CD4-positive, alpha-beta T cell treated with Interleukin-21 for 1 hour (primary cell): ENCODE data around the gene IL10RB.
"Not testable (repeated sequence)": the region's sequence is repeated elsewhere in the genome, so short reads cannot be mapped to it uniquely, and the experiment has no call there.

Source experiments
- DNase-seq: peaks from one replicate; pipeline ENCODE4 v3.0.0-alpha.2; 2020

IL10RB gene

DNA sequence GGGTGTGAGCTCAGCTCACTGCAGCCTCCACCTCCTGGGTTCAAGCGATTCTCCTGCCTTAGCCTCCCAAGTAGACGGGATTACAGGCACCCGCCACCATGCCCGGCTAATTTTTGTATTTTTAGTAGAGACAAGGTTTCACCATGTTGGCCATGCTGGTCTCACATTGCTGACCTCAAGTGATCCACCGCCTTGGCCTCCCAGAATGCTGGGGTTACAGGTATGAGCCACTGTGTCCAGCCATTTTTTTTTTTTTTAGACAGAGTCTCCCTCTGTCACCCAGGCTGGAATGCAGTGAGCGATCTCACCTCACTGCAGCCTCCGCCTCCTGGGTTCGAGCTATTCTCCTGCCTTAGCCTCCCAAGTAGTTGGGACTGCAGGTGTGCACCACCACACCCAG, 23.3 kb upstream of the IL10RB start:
- not testable (repeated sequence) for DNase-seq

DNA sequence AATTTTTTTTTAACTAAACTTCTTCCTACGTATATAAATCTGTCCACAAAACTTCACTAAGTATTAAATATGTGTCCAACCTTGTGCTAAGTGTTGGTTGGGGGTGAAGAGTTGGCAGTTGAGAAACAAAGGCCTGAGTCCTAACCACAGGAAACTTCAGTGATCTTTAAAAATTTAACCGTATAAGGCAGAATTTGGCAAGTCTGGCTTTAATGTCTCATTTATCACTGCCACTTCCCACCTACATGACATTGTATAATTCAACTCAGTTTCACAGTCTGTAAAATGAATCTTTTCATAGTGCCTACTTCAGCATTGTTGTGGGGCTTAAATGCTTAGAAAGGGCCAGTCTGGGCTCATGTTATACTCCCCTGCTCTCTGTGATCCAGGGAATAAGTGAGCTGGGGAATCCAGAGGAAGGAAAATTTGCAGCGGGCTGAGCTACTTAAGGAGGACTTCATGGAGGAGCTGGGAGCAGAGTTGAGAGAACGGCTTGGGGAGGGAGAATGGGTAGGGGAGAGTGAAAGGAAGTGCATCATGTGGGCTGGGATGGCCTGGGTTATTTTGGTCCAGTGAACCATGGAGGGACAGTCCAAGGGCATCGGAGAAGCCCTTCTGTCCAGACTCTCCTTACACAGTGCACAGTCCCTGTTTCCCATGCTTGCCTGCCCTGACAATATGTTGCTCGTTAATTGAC, 21.9 kb upstream of the IL10RB start:
- DNase-seq: no peak

DNA sequence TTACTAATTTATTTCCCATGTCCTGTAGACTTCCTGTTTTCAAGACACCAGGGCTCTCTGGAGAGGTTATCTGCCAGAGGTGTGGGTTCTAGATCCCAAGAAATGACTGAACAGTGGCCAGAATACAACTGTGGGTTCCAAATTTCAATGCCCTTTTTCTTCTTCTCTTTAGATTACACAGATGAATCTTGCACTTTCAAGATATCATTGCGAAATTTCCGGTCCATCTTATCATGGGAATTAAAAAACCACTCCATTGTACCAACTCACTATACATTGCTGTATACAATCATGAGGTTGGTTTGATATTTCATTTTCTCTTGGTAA, 21.4 kb upstream of the IL10RB start:
- DNase-seq: no peak

DNA sequence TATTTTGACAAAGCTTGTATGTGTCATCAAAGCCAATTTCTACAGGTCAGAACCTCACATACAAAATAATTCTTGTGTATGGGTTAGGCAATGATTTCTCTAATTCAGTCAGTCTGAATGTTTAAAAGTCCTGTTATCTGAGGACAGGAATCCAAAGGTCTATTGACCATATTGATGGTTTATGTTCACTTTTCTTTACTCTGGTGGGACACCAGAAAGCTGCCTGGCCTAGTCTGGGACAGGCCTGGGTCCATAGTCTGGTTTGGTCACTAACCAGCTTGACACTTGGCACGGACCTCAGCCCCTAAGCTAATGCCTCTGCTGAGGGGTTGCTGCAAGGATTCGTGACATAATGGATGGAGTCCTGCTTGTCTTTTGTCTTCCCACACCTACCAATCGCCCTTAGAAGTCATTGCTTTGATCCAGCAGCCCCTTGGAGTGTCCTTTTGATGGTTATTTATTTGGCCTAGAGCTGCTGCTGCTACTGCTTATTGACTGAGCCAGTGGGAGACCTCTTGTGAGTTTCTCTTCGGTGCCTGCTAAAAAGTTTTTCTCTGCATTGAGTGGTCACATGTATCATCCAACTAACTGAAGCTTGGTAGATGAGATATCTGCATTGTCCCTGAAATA, 20.8 kb upstream of the IL10RB start:
- DNase-seq: no peak

DNA sequence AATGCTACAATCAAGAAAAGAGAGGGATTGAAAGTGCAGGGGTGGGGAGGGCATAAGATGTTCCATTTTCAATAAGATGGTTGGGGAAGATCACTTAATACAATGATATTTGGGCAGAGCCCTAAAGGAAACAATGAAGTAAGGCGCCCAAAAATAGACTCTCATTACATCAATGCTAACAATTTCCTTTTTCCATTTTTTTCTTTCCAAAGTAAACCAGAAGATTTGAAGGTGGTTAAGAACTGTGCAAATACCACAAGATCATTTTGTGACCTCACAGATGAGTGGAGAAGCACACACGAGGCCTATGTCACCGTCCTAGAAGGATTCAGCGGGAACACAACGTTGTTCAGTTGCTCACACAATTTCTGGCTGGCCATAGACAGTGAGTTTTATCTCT, 19.7 kb upstream of the IL10RB start:
- no peak for DNase-seq

DNA sequence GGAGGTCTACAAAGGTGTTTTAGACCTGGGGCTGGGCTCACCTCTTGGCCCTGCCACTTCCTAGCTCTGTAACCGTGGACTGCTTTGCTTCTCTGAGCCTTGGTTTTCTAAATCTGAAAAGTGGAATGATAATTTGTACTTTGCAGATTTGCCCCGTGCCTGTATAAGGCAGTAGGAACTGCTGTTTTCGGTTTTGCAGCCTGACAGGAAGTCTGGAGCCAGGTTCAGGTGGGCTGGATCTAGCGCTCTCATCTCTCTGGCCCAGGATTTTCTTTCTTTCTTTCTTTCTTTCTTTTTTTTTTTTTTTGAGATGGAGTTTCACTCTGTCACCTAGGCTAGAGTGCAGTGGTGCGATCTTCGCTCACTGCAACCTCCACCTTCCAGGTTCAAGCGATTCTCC, 19.2 kb upstream of the IL10RB start:
- no peak for DNase-seq

DNA sequence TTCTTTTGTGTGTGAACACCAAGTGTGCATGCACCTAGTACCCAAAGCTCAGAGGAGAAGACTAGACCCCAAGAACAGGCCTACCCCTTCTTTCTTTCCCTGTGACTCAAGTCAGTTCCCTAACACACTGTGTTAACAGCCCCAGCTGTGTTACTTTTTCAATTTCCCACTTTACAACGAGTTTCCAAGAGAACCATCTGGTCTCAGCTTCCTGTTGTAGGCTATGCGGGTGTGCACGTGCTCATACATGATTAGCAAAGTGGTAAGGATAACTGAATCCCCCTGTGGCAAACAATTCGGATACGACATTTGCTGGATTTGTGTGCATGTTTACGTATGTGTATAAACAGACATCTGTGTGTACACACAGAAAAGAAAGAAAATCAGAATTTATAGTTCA, 18.6 kb upstream of the IL10RB start:
- no peak for DNase-seq

DNA sequence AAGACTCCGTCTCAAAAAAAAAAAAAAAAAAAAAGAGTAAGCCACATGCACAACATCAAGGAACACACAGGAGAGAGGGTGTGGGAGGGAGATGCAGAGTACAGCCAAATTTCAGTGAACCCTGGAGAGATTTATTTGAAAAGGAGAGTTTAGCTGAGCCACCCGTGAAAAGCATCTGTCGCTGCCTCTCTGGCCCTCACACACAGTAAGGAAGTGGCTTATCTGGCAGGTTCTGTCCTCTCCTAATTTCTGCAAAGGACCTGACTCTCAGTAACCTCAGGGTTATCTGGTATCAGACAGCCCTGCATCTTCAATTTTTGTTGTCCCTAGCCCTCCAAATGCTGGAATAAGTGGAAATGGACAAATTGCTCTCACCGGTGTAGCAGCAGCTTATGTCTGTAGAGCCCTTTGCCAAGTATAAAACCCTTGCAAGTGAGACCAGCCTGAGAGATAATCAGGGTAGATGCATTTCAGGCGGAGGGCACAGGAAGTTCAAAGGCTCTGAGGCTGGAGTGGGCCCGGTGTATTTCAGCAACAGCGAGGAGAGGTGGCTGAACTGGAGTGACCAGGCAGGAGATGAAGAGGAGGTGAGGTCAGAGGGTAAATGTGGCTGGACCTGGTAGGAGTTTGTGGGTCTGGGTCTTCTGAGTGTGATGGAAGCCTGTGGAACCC, 16.7 kb upstream of the IL10RB start:
- DNase-seq: no peak

DNA sequence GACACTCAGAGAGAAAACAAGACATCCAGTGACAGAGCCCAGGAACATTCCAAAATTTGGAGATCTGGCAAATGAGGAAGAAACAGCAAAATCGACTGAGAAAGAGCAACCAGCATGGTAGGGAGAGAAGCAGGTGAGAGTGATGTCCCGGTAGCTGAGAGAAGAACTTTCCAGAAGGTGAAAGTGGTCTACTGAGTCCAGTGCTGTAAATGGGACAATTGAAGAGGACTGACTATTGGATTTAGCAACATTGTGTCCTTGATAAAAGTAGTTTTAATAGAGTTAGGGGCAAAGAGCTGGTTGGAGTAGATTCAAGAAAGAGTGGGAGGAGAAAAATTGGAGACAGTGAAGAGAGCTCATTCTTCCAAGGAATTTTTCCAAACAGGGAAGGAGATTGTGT, 15.0 kb upstream of the IL10RB start:
- DNase-seq: no peak

DNA sequence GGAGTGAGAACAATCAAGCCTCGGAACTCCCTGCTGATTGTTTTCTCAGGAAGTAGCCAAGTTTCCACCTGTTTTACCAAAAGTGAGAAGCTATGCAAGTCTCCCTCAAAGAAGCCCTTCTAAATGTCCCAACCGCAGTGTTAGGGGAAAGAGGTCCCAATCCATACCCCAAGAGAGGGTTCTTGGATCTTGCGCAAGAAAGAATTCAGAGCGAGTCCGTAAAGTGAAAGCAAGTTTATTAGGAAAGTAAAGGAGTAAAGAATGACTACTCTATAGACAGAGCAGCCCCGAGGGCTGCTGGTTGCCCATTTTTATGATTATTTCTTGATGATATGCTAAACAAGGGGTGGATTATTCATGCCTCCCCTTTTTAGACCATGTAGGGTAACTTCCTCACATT, 12.8 kb upstream of the IL10RB start:
- DNase-seq: not testable (repeated sequence)

DNA sequence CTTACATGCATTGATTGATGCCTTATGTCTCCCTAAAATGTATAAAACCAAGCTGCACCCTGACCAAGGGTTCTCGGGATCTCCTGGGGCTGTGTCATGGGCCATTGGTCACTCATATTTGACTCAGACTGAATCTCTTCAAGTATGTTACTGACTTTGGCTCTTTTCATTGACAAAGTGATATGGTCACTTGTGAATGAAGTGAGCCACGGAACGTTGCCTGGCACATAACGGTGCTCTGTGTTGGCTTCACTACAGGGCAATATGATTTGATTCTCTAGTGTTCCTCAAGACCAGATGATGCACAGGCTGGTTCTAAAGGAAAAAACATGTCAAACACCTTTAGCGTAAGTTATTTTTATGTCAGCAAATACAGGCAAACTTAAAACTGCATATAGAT, 11.4 kb upstream of the IL10RB start:
- DNase-seq: no peak

DNA sequence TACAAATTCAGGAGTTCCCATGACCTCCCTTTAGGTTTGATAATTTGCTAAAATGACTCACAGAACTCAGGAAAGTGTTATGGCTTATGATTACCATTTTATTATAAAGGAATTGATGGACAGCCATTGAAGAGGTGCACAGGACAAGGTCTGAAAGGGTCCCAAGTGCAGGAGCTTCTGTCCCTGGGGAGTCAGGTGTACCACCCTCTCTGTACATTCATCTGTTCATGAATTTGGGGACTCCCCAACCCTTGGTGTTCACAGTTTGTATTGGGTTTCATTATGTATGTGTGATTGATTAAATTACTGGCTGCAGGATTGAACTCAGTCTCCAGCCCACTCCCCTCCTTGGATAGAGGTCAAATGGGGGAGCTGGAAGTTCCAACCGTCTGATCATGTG, 10.8 kb upstream of the IL10RB start:
- no peak for DNase-seq

DNA sequence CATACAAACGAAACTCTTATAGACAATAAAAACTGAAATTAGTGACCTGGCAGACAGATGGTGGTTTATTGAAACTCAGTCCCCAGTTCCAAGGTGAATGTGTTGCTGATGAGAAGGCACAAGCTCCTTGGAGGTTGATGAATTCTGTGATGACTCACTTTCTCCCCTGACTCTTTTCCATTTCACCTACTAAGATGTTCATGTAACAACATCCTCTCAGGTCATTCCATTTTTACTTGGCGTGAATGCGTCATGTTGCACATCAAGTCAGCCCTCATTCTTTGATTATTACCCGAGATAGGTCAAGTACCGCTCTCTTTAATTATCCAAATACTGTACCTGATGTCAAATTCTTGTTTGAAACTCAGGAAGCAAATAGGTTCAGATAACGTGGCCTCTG, 10.1 kb upstream of the IL10RB start:
- DNase-seq: no peak

DNA sequence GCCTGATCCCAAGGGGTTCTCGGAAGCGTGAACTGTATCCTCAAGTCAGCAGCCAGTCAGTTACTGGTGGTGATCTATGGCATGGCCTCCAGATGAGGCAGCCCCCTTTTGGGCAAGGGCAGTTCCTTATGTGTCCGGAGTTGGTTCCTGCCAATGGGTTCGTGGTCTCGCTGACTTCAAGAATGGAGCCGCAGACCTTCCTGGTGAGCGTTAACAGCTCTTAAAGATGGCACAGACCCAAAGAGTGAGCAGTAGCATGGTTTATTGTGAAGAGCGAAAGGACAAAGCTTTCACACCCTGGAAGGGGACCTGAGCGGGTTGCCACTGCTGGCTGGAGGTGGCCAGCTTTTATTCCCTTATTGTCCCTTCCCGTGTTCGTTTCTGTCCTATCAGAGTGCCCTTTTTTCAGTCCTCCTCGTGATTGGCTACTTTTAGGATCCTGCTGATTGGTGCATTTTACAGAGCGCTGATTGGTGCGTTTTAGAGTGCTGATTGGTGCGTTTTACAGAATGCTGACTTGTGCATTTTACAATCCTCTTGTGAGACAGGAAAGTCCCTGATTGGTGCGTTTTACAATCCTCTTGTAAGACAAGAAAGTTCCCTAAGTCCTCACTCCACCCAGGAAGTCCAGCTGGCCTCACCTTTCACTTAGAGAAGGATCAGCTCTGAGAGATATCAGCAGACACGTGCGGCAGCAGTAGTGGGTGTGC, 8.9 kb upstream of the IL10RB start:
- DNase-seq: no peak

DNA sequence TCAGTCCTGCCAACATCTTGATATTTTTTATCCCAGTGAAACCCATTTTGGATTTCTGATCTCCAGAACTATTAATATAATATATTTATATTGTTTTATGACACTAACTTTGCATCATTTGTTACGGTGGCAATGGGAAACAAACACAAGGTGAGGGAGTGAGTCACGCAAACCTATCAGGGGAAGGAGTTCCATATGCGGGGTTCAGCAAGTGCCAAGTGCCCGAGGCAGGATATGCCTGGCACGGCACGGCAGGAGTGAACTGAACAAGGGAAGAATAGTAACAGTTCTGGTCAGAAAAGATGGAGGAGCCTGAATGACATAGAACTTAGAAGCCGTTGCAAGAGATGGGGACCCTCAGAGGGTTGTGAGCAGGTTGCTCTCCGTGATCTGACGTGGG, 7.7 kb upstream of the IL10RB start:
- no peak for DNase-seq

DNA sequence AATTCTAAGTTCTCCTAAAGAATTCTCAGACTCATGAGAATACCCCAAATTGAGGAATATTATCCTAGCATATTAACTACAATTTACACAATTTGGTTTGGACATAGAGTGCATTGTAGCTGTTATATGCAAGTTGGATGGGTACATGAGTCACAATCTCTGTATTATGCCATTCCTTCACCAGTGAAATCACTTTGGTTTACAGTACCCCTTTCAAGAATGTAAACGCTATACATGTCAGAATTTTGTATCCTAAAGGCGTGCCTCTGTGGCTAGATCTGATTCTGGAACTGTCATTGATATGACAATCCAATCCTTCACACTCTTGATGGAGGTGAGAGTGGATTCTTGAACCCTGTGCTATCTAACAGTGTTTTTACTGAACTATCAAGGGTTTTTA, 6.7 kb upstream of the IL10RB start:
- DNase-seq: no peak

DNA sequence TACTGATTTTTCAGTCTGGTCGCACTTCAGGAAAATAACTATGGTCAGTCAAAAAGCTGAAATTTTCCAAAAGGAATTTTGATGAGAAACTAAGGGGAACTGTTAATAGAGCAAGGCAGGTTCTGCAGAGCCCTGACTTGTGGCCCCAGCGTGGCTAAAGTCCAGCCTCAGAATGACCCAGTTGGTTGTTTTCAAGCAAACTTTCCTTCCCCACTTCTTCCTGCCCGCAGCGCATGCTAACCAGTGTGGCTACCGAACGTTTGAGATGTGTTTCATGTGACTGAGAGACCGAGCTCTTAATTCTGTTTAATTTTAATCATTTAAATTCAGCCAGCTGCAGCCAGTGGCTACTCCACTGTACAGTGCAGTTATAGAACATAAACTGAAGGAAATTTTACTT, 6.2 kb upstream of the IL10RB start:
- no peak for DNase-seq

DNA sequence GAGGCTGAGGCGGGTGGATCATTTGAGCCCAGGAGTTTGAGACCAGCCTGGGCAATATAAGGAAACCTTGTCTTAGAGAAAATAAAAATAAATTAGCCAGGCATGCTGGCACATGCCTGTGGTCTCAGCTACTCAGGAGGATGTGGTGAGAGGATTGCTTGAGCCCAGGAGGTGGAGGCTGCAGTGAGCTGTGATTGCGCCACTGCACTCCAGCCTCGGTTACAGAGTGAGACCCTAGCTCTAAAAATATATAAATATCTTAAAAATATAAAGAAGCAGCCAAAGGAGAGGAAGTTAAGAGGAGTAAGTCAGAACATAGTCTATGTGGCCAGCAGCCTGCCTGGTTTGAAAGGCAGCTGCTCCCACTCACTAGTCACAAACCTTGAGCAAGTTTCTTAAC, 4.5 kb upstream of the IL10RB start:
- peak; percentile 35 for DNase-seq

DNA sequence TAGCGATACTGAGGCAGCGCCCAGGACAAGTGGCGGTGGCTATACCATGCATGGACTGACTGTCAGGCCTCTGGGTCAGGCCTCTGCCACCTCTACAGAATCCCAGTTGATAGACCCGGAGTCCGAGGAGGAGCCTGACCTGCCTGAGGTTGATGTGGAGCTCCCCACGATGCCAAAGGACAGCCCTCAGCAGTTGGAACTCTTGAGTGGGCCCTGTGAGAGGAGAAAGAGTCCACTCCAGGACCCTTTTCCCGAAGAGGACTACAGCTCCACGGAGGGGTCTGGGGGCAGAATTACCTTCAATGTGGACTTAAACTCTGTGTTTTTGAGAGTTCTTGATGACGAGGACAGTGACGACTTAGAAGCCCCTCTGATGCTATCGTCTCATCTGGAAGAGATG, 3.2 kb upstream of the IL10RB start:
- no peak for DNase-seq

DNA sequence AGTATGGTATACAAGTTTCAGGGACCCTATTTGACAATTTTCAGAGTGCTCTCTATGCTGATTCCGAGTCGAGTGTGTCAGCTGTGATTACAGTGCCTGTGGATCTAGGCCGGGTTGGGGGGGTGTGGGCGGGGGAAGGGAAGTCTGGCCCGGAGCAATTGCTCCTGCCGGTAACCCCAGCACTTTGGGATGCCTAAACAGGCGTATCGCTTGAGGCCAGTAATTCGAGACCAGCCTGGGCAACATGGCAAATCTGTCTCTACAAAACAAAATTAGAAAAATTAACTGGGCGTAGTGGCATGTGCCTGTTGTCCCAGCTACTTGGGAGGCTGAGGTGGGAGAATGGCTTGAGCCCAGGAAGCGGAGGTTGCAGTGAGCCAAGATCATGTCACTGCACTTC, 1.6 kb upstream of the IL10RB start:
- DNase-seq: no peak

DNA sequence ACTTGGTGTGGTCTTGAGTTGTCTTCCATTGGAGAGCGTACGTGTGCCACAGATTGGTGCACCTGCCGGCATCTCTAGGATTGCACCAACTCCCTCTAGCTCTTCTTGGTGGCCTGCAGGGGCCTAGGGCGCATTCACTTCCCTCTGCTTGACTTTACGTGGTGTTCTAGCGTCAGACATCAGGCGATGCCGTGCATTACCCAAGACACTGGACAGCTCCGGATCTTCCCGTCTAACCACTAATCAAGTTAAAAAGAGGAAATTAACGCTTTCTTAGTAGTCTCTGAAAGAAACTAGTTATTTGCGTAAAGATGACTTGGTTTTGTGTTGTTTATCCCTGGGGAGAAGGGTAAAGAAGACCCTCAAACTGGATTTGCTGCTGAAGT, 510 bp upstream of the IL10RB start:
- DNase-seq: peak; percentile 53

DNA sequence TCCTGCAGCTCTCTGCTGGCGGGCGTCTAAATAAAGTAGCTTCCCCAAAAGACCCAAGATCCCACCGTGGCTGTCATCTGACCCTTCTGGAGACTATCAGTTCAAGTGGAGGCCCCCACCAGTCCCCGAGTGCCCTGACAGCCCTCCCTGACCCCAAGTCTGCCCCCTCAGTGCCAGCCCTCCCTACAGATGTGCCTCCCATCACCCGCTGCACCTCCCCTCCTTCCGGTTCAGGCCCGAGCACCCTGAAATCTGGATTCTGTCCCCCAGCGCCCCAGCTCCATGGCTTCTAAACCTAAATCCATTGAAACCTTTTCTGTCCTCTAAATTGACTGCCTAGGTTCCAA, 595 bp downstream of the IL10RB start:
- peak; percentile 47 for DNase-seq

DNA sequence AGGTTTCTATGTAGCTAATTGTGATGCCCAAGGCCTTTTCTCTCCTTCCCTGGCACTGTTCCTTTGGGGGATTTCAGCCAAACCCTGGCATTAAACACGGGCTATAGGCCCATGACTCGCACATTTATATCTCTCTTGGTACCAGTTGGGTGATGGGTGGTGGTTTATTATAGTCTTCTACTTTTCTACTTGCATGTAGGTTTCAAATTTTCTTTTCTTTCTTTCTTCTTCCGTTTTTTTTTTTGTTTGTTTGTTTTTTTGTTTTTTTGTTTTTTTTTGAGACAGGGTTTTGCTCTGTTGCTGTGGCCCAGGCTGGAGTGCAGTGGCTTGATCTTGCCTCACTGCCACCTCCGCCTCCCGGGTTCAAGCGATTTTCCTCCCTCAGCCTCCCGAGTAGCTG, 1.1 kb downstream of the IL10RB start:
- no peak for DNase-seq

DNA sequence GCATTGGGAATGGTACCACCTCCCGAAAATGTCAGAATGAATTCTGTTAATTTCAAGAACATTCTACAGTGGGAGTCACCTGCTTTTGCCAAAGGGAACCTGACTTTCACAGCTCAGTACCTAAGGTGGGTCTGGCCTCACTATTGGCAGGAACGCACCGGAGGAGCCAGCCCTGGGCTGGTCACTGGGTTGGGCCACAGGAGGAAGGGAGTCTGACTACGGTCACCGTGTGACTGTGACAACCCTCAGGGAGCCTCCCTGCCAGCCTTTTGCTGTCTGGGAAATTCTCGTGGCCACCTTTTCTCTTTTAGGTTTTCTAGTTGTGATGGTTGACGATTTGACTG, 2.2 kb downstream of the IL10RB start:
- DNase-seq: no peak
